NT2/D1 (cell line): Measurements from ENCODE around the gene ADAMTS18.

Experiments used
- SUZ12 ChIP-seq: IDR thresholded peaks from 2 replicates; pipeline ENCODE4 v1.6.1; 2011; ENCODE audit not compliant: insufficient read length, insufficient read depth; ENCODE audit errors: extremely low read depth
- YY1 ChIP-seq: IDR thresholded peaks from 2 replicates; pipeline ENCODE4 v1.6.1; 2011; ENCODE audit not compliant: insufficient read length, insufficient read depth
- ZNF274 ChIP-seq: IDR thresholded peaks from 2 replicates; pipeline ENCODE4 v1.6.1; 2011; ENCODE audit warnings: mild to moderate bottlenecking, low read depth, low read length

GRCh38 chr16:77277141-77277540 lies 157.7 kb downstream of the ADAMTS18 start:
- TF ChIP-seq YY1 (no peak), SUZ12 (no peak), ZNF274 (no peak)
